ENCODE data around the gene OR6J1.
"Not testable (repeated sequence)": the region's sequence is repeated elsewhere in the genome, so short reads cannot be mapped to it uniquely, and the experiment has no call there.

OR6J1 gene

DNA sequence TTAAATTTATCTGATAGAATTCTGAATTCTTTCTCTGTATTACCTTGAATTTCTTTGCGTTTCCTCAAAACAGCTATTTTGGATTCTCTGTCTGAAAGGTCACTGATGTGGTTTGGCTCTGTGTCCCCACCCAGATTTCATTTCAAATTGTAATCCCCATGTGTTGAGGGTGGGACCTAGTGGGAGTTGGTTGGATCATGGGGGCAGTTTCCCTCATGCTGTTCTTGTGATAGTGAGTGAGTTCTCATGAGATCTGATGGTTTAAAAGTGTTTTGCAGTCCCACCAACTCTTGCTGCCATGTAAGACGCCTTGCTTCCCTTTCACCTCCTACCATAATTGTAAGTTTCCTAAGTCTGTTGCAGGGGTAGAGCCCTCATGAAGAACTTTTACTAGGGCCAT lies 34.1 kb upstream of the OR6J1 start:
- no peak overlapping the region for H3K4me3 ChIP-seq (ENCODE audit: control insufficient read depth, low read depth, low read length)
- TF ChIP-seq, protein P1, sequence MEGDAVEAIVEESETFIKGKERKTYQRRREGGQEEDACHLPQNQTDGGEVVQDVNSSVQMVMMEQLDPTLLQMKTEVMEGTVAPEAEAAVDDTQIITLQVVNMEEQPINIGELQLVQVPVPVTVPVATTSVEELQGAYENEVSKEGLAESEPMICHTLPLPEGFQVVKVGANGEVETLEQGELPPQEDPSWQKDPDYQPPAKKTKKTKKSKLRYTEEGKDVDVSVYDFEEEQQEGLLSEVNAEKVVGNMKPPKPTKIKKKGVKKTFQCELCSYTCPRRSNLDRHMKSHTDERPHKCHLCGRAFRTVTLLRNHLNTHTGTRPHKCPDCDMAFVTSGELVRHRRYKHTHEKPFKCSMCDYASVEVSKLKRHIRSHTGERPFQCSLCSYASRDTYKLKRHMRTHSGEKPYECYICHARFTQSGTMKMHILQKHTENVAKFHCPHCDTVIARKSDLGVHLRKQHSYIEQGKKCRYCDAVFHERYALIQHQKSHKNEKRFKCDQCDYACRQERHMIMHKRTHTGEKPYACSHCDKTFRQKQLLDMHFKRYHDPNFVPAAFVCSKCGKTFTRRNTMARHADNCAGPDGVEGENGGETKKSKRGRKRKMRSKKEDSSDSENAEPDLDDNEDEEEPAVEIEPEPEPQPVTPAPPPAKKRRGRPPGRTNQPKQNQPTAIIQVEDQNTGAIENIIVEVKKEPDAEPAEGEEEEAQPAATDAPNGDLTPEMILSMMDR (IDR thresholded peaks at IDR 0.05; ENCODE audit: control insufficient read depth, insufficient read depth, low read depth, low read length, missing control alignments) = no peak
- DNase-seq (ENCODE audit: low read depth) = no peak

DNA sequence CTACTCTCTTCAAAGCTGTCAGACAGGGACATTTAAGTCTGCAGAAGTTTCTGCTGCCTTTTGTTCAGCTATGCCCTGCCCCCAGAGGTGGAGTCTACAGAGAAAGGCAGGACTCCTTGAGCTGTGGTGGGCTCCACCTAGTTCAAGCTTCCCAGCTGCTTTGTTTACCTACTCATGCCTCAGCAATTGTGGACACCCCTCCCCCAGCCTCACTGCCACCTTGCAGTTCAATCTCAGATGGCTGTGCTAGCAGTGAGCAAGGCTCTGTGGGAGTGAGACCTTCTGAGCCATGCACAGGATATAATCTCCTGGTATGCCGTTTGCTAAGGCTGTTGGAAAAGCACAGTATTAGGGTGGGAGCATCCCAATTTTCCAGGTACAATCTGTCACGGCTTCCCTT lies 33.4 kb upstream of the OR6J1 start:
- DNase-seq (ENCODE audit: low read depth); H3K4me3 ChIP-seq (ENCODE audit: control insufficient read depth, low read depth, low read length): not testable (repeated sequence)

DNA sequence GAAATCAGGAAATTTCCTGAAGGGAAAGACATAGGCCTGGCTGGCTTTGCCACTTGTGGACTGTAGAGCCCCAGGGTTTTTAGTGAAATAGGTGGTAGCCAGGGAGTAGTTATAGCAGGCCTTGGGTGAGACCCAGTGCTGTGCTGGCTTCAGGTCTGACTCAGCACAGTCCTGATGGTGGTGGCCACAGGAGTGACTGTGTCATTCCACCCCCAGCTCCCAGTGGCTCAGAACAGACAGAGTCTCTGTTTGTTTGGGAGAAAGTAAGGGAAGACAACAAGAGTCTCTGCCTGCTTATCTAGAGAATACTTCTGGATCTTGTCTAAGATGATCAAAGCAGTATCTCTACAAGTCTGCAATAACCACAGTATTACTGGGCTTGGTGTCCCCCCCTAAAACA lies 27.5 kb upstream of the OR6J1 start:
- no peak overlapping the region for H3K4me3 ChIP-seq (ENCODE audit: control insufficient read depth, low read depth, low read length)
- TF ChIP-seq, protein P1 (IDR thresholded peaks at IDR 0.05; ENCODE audit: control insufficient read depth, insufficient read depth, low read depth, low read length, missing control alignments) = no peak
- DNase-seq (ENCODE audit: low read depth) = no peak

DNA sequence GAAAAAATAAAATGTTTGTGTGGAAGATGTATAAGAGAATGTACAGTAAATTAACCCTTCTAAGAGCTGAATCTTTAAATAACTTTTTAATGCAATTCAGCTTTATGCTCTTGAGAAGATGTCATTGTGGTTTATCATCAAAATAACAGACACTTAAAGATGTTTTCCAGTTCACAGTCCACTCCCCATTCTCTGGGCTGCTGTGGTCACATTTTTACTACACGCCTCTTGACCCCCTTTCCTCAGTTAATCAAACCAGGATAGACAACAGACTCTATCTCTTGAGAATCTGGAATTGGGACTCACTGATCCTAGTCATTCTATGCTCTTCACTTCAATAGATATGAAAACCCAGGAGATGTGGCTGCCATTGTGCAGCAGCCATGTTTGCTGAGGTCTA lies 24.7 kb upstream of the OR6J1 start:
- DNase-seq (ENCODE audit: low read depth) = no peak
- H3K4me3 ChIP-seq (ENCODE audit: control insufficient read depth, low read depth, low read length) = no peak overlapping the region
- TF ChIP-seq, protein P1 (IDR thresholded peaks at IDR 0.05; ENCODE audit: control insufficient read depth, insufficient read depth, low read depth, low read length, missing control alignments) = no peak

DNA sequence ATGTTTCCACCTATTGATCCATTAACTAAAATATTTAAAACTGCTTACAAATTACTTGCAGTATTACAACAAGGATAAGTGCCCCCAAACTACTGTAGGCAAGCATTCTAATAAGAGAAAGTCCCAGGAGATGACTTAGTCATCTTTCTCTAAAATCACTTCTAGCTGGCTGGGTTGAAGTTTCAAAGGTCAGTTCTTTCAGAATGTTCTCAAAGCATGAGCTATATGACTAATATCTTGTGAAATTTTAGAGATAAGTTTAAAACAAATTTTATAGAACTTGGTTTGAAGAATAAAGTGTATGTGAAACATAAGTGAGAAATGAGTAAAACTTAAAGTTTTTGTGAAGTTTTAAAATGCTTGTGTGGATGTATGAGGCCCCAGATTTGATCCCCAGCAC lies 24.3 kb upstream of the OR6J1 start:
- H3K4me3 ChIP-seq (ENCODE audit: control insufficient read depth, low read depth, low read length) = no peak overlapping the region
- TF ChIP-seq, protein P1 (IDR thresholded peaks at IDR 0.05; ENCODE audit: control insufficient read depth, insufficient read depth, low read depth, low read length, missing control alignments) = no peak
- no peak for DNase-seq (ENCODE audit: low read depth)

DNA sequence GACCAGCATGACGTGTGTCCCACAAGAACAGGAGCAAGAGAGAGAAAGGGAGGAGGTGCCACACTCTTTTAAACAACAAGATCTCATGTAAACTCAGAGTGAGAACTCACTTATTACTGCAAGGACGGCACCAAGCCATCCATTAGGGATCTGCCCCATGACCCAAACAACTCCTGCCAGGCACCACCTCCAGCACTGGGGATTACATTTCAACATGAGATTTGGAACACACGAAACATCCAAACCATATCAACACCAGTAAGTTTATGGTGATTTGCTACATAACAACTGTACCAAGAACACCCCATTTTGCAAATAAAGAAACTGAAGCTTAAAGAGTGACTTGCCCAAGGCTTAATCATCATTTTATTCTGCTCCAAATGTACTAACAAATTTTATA lies 23.7 kb upstream of the OR6J1 start:
- TF ChIP-seq, protein P1 (IDR thresholded peaks at IDR 0.05; ENCODE audit: control insufficient read depth, insufficient read depth, low read depth, low read length, missing control alignments) = no peak
- no peak overlapping the region for H3K4me3 ChIP-seq (ENCODE audit: control insufficient read depth, low read depth, low read length)
- no peak for DNase-seq (ENCODE audit: low read depth)

DNA sequence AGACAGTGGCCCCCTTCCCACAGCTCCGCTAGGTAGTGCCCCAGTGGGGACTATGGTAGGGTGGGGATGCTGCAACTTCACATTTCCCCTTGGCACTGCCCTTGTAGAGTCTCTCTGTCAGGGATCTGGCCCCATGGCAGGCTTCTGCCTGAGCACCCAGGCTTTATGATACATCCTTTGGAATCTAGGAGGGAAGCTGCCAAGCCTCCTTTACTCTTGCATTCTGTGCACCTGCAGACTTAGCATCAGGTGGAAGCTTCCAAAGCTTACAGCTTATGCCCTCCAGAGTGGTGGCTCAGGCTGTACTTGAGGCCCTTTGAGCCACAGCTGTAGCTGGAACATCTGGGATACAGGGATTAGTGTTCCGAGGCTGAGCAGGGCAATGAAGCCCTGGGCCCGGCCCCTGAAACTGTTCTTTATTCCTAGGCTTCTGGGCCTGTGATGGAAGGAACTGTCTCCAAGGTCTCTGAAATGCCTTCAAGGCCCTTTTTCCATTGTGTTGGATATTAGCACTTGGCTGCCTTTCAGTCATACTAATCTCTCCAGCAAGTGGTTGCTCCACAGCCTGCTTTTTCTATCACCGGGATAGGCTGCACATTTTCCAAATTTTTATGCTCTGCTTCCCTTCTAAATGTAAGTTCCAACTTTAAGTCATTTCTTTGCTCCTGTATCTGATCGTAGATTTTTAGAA lies 22.2 kb upstream of the OR6J1 start:
- TF ChIP-seq, protein P1 (IDR thresholded peaks at IDR 0.05; ENCODE audit: control insufficient read depth, insufficient read depth, low read depth, low read length, missing control alignments) = no peak
- DNase-seq (ENCODE audit: low read depth) = no peak
- no peak overlapping the region for H3K4me3 ChIP-seq (ENCODE audit: control insufficient read depth, low read depth, low read length)

Data from AG09309 (cell line).